ENCODE results near the gene SCFD2. TPM values are rescaled to one million over a fixed set of nuclear protein-coding genes. Genes with fewer than 3 reads are reported as not detected.

Gene SCFD2
- total RNA-seq, 4 donors from 2014 or later = 8.9 to 16.0 (median 14.8) TPM

DNA sequence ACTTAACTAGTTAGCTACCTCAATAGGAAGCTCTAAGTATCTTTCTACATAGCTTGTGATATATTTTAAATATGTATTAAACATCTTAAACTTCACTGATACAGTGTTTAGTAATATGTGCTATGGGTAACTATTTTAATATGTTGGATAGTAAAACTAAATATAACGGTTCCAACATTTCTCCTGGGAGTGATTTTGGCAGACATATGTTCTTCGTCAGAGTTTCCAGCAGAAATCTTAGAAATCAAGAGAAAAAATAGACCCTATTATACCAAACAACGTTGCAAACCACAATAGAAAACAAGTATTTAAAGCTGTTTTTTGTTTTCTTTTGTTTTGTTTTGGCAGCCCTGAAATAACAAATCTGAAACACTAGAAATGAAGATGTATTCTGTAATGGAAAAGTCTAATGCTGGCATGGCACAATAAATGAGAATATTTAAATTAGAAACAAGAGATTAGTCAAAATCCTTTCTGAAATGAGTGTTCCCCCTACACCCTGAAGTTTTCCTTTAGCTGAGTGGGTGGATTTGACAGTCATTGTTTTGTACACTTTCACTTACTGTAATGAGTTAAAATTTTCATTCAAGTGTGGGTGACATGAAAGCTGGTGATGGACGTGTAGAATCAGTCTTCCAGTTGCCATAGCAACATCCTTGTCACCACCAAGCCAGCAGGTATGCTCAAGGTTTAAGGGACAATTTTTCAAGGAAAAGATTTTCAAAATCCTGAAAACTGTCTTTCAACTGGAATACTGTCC, 233.5 kb downstream of the SCFD2 start:
- DNase-seq = no peak
- ATAC-seq = no peak
- Histone ChIP-seq H3K36me3 (no peaks in the 10 kb centered on the region), H3K9me3 (no peaks in the 10 kb centered on the region), H3K4me3 (no peak overlapping the region), H3K27me3 (no peaks in the 10 kb centered on the region), H3K4me1 (peaks cover 25 to 38% of the 10 kb centered on the region in 2 donors), H3K27ac (no peak overlapping the region)
- in situ Hi-C loops (cut with MboI; ENCODE audit: low sequenced_read_pairs in 4 of 4) = no loop called here
- TF ChIP-seq POLR2A (IDR thresholded peaks at IDR 0.05) = no peak
- TF ChIP-seq CTCF (IDR thresholded peaks at IDR 0.05 in 4 of 5, conservative IDR thresholded peaks at IDR 0.05 in 1 of 5) = no peak
- intact Hi-C loops (cut with DNase I; ENCODE audit: low total_unique reads) = no loop called here

- intact Hi-C loops (cut with DNase I; ENCODE audit: low total_unique reads) (no loop called here), in situ Hi-C loops (cut with MboI; ENCODE audit: low sequenced_read_pairs in 4 of 4) (no loop called here)
- no peak for TF ChIP-seq CTCF (IDR thresholded peaks at IDR 0.05 in 4 of 5, conservative IDR thresholded peaks at IDR 0.05 in 1 of 5)
- no peak for TF ChIP-seq POLR2A (IDR thresholded peaks at IDR 0.05)
- ATAC-seq = no peak
- Histone ChIP-seq H3K4me1 (peaks cover 25 to 38% of the 10 kb centered on the region in 2 donors), H3K9me3 (no peaks in the 10 kb centered on the region), H3K27ac (no peak overlapping the region), H3K4me3 (no peak overlapping the region), H3K27me3 (no peaks in the 10 kb centered on the region), H3K36me3 (no peaks in the 10 kb centered on the region)
- DNase-seq = no peak
Measured at GRCh38 chr4:53131562-53131925, 234.3 kb downstream of the SCFD2 start.

- peaks cover 25 to 38% of the 10 kb centered on the region in 2 donors for H3K4me1 ChIP-seq
- no peak for DNase-seq
- in situ Hi-C loops (cut with MboI; ENCODE audit: low sequenced_read_pairs in 4 of 4) (no loop called here), intact Hi-C loops (cut with DNase I; ENCODE audit: low total_unique reads) (no loop called here)
- TF ChIP-seq POLR2A (IDR thresholded peaks at IDR 0.05) (no peak), CTCF (IDR thresholded peaks at IDR 0.05 in 4 of 5, conservative IDR thresholded peaks at IDR 0.05 in 1 of 5) (no peak)
- ATAC-seq = no peak
- H3K27me3 ChIP-seq = no peaks in the 10 kb centered on the region
- no peaks in the 10 kb centered on the region for H3K9me3 ChIP-seq
- no peaks in the 10 kb centered on the region for H3K36me3 ChIP-seq
- no peak overlapping the region for H3K27ac ChIP-seq
- H3K4me3 ChIP-seq = no peak overlapping the region
Measured at GRCh38 chr4:53130896-53131561, 234.8 kb downstream of the SCFD2 start.

GRCh38 chr4:53128706-53129357, 237.0 kb downstream of the SCFD2 start:
- Histone ChIP-seq H3K4me3 (peak overlapping the region in 1 of 4 donors; percentile 8), H3K4me1 (peaks cover 25 to 38% of the 10 kb centered on the region in 2 donors), H3K27ac (peak overlapping the region in 2 of 4 donors; percentile 23 to 33), H3K36me3 (no peaks in the 10 kb centered on the region), H3K9me3 (no peaks in the 10 kb centered on the region), H3K27me3 (no peaks in the 10 kb centered on the region)
- intact Hi-C loops (cut with DNase I; ENCODE audit: low total_unique reads) (loop anchor here (5.0 kb wide), 1 partner anchor 112 kb away; no protein-coding TSS in a partner anchor), in situ Hi-C loops (cut with MboI; ENCODE audit: low sequenced_read_pairs in 4 of 4) (no loop called here)
- TF ChIP-seq POLR2A (IDR thresholded peaks at IDR 0.05) = no peak
- TF ChIP-seq CTCF (IDR thresholded peaks at IDR 0.05 in 4 of 5, conservative IDR thresholded peaks at IDR 0.05 in 1 of 5) = no peak
- DNase-seq (no peak), ATAC-seq (no peak)
